Measurements from ENCODE around the gene SERPINE3.

GRCh38 chr13:51370116-51370515, 30.6 kb downstream of the SERPINE3 start:
- TF ChIP-seq CTCF (conservative IDR thresholded peaks at IDR 0.05; ENCODE audit: low read depth in 2 of 2) (no peak), EZH2 (IDR thresholded peaks at IDR 0.05; ENCODE audit: low read depth, unreplicated experiment) (no peak), STAT1 (IDR thresholded peaks at IDR 0.05; ENCODE audit: unreplicated experiment) (no peak), POLR2AphosphoS5 (IDR thresholded peaks at IDR 0.05; ENCODE audit: low read depth) (no peak), ZNF331 (CRISPR knock-in tag; IDR thresholded peaks at IDR 0.05; ENCODE audit: low read depth) (no peak), CREB1 (CRISPR knock-in tag; IDR thresholded peaks at IDR 0.05; ENCODE audit: low read depth) (no peak), ETS1 (IDR thresholded peaks at IDR 0.05) (no peak), REST (IDR thresholded peaks at IDR 0.05; ENCODE audit: unreplicated experiment) (no peak), ZNF462 (CRISPR knock-in tag; IDR thresholded peaks at IDR 0.05) (no peak), EZH2phosphoT487 (IDR thresholded peaks at IDR 0.05; ENCODE audit: unreplicated experiment) (no peak), ZNF114 (CRISPR knock-in tag; IDR thresholded peaks at IDR 0.05) (no peak)
